GOT3 (cell line): ENCODE measurements around the gene HSD17B14.
"Not testable (repeated sequence)": the region's sequence is repeated elsewhere in the genome, so short reads cannot be mapped to it uniquely, and the experiment has no call there.

Source experiments
- DNase-seq: peaks from one replicate; lab custom pipeline; 2025; ENCODE audit warnings: mixed read lengths; lab: John Stamatoyannopoulos, UW

The HSD17B14 gene

DNA sequence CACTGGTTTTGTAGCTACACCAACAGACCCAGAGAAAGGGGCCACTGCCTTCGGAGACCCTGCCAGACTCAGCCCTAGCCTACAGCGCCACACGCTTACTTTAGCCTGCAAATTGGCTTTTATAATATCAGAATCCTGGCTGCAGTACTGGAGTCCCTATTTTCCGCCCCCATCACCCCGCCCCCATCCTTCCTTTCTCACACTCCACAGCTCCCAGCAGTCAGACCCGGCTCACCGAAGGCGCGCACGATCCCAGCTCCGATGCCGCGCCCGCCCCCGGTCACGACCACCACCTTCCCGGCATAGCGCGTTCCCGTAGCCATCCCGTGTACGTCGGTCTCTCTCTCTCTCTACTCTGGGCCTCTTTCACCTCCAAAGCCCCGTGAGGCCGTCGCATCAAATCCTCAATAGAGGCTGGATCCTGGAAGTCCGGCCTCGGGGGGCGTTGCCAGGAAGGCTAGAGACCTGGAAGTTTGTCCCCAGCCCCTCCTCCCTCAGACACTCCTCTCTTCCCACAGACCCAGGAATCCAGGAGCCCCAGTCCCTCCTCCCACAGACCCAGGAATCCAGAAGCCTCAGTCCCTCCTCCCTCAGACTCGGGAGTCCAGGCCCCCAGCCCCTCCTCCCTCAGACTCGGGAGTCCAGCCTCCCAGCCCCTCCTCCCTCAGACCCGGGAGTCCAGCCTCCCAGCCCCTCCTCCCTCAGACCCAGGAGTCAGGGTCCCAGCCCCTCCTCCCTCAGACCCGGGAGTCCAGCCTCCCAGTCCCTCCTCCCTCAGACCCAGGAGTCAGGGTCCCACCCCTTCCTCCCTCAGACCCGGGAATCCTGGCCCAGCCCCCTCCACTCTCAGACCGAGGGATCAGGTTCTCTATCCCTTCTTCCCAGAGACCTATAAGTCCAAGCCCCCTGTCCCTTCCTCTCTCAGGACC is at the start of gene HSD17B14:
HSD17B14 (minus strand) TSS at position 403 of the 929 bp plus-strand sequence; CDS start at position 323, 80 bp downstream.
- no peak for DNase-seq

GRCh38 chr19:48883726-48884125 is 47.4 kb upstream of the HSD17B14 start:
- DNase-seq, result no peak

DNA sequence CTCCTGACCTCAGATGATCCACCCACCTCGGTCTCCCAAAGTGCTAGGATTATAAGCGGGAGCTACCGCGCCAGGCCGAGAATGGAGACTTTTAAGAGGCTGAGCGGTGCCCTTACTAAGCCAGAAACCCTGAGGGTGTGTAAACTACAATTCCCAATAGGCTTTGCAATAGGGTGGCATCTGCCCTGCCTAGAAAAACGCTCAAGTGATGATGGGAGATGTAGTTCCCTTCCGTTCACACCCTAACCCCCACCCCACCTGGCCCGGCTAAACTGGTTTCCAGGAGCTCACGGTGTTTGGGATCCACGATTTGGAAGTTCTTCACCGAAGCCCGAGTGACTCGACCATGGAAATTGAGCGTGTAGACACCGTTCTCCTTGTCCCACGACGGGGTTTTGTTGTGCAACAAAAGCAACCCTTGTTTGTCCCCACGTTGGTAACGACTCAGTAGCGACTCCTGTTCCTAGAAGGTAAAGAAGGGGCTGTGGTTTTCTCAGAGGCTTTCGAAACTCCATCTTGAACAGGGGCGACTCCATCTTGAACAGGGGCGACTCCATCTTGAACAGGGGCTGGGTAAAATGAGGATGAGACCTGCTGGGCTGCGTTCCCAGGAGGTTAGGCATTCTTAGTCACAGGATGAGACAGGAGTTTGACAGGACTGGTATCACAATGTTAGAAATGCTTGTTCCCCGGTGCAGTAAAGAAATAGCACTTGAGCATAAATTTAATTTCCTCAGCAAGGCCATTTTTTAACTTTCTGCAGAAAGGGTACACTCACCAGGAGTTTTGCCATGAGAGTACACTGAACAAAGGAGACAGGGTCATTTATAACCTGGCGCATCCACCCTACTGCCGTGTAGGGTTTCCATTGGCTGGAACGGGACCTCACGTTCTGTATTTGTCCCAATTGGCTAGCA is 45.7 kb upstream of the HSD17B14 start:
- DNase-seq, result no peak

GRCh38 chr19:48879696-48880095 is 43.4 kb upstream of the HSD17B14 start:
- not testable (repeated sequence) for DNase-seq

GRCh38 chr19:48879025-48879637 is 42.8 kb upstream of the HSD17B14 start:
- no peak for DNase-seq

DNA sequence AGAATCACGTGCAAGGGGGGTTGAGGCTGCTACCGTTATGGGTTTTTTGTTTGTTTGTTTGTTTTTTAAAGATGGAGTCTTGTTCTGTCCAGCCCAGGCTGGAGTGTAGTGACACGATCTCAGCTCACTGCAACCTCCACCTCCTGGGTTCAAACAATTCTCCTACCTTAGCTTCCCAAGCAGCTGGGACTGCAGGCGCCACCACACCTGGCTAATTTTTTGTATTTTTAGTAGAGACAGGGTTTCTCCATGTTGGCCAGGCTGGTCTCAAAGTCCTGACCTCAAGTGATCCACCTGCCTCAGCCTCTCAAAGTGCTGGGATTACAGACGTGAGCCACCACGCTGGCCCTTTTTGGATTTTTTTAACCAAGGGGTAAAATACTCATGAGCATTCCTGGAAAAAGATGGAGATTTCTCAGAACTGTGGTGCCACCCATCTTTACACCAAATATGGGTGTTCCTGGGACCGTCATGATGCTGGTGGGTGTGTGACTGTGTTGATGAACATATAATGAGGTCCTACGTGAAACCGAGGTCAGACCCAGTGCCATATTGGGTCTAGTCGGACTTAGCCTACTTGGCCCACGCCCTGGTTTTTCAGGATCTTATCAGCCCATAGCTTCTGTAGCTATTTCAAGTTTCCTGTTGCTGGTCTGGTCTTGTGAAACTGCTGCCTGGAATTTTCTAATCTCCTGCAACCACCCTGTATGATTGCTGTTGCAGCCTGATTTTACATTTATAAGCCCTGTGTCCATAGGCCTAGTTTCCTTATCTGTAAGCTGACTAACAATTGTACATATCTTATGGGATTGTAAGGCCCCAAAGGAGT is 42.1 kb upstream of the HSD17B14 start:
- DNase-seq, result no peak

DNA sequence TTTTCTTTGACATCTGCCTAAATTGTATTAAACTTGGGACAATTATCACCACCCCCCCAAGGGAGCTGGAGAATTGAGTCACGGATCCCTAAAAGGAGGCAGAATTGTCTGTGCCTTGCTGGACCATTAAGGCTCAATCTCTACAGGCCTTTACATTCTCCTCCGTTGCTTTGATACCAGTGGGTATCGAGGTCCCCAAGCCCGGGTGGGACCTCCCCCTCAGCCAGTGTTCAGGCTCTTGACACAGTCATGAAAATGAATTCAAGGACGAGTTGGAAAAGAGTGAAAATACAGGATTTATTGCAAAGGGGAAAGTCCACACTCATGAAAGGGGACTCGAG is 41.5 kb upstream of the HSD17B14 start:
- no peak for DNase-seq

DNA sequence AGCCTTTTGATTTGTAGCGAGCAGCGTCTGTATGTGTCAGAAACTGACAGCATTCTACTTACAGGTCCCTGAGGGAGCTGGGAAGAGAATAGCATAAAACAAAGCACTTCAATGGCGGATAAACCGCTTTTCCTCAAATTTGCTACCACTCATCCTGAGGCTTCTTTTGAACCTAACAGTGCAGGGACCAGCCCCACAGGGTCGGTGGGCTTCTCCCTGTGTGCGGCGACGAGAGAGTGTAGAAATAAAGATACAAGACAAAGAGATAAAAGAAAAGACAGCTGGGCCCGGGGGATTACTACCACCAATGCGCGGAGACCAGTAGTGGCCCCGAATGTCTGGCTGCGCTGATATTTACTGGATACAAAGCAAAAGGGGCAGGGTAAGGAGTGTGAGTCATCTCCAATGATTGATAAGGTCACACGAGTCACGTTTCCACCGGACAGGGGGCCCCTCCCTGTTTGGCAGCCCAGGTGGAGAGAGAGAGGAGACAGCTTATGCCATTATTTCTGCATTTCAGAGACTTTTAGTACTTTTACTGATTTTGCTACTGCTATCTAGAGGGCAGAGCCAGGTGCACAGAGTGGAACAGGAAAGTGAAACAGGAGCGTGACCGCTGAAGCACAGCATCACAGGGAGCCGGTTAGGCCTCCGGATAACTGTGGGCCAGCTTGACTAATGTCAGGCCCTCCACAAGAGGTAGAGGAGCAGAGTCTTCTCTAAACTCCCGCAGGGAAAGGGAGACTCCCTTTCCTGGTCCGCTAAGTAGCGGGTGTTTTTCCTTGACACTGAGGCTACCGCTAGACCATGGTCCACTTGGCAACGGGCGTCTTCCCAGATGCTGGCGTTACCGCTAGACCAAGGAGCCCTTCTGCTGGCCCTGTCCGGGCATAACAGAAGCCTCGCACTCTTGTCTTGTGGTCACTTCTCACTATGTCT is 40.0 kb upstream of the HSD17B14 start:
- not testable (repeated sequence) for DNase-seq

DNA sequence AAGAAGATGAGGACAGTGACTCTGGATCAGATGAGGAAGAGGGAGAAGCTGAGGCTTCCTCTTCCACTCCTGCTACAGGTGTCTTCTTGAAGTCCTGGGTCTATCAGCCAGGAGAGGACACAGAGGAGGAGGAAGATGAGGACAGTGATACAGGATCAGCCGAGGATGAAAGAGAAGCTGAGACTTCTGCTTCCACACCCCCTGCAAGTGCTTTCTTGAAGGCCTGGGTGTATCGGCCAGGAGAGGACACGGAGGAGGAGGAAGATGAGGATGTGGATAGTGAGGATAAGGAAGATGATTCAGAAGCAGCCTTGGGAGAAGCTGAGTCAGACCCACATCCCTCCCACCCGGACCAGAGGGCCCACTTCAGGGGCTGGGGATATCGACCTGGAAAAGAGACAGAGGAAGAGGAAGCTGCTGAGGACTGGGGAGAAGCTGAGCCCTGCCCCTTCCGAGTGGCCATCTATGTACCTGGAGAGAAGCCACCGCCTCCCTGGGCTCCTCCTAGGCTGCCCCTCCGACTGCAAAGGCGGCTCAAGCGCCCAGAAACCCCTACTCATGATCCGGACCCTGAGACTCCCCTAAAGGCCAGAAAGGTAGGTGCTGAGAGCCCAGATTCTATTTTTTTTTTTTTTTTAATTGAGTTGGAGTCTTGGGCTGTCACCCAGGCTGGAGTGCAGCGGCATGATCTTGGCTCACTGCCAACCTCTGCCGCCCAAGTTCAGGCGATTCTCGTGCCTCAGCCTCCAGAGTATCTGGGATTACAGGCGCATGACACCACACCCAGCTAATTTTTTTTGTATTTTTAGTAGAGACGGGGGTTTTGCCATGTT is 38.2 kb upstream of the HSD17B14 start:
- no peak for DNase-seq

GRCh38 chr19:48873476-48874302 is 37.4 kb upstream of the HSD17B14 start:
- no peak for DNase-seq

DNA sequence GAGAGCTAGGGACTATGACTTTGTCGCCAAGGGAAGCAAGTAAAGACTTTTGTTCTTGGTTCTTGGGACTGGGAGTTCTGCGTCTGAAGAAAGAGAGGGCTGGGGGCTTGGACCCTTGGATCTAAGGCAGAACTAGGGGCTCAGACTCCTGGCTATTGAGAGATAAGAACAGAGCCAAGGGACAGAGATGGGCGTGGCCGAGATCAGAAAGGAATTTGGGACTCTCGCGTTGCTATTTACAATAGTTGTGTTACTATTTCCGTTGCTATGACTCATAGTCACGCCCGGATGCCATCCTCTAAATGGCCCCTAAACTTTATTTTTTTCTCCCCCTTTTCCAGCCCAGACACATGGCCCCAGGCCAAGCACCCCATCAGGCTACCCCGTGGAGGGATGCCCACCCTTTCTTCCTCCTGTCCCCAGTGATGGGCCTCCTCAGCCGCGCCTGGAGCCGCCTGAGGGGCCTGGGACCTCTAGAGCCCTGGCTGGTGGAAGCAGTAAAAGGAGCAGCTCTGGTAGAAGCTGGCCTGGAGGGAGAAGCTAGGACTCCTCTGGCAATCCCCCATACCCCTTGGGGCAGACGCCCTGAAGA is 36.7 kb upstream of the HSD17B14 start:
- DNase-seq, result no peak

- peak; percentile 97 for DNase-seq
These were observed 36.0 kb upstream of the HSD17B14 start, which contains the start of gene PPP1R15A for GRCh38 chr19:48872182-48872883. PPP1R15A (plus strand) TSS chr19:48872421; CDS start chr19:48873234, 813 bp downstream.

DNA sequence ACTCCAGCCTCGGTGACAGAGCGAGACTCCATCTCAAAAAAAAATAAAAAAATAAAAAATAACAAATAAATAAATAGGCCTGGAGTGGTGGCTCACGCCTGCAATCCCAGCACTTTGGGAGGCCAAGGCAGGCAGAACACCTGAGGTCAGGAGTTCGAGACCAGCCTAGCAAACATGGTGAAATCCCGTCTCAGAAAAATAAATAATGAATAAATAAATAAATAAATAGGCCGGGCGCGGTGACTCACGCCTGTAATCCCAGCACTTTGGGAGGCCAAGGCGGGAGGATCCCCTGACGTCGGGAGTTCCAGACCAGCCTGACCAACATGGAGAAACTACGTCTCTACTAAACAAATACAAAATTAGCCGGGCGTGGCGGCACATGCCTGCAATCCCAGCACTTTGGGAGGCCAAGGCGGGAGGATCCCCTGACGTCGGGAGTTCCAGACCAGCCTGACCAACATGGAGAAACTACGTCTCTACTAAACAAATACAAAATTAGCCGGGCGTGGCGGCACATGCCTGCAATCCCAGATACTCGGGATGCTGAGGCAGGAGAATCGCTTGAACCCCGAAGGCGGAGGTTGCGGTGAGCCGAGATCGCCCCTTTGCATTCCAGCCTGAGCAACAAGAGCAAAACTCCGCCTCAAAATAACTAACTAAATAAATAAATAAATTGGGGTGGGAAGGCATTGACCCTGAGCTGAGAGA is 35.3 kb upstream of the HSD17B14 start:
- not testable (repeated sequence) for DNase-seq

GRCh38 chr19:48870048-48870447 is 33.8 kb upstream of the HSD17B14 start:
- DNase-seq, result no peak

GRCh38 chr19:48868114-48868886 is 32.0 kb upstream of the HSD17B14 start, which contains the start of gene PLEKHA4:
PLEKHA4 (minus strand) TSS chr19:48868617; CDS start chr19:48867620, 997 bp downstream.
- DNase-seq, result no peak

- DNase-seq, result no peak
These were observed 31.4 kb upstream of the HSD17B14 start for GRCh38 chr19:48867746-48868113.
